ENCODE results near the gene SH2D3A. TPM values are rescaled to one million over a fixed set of nuclear protein-coding genes. Genes with fewer than 3 reads are reported as not detected.

SH2D3A gene
- total RNA-seq, 1 experiment from 2014 or later: 2.2 TPM

DNA sequence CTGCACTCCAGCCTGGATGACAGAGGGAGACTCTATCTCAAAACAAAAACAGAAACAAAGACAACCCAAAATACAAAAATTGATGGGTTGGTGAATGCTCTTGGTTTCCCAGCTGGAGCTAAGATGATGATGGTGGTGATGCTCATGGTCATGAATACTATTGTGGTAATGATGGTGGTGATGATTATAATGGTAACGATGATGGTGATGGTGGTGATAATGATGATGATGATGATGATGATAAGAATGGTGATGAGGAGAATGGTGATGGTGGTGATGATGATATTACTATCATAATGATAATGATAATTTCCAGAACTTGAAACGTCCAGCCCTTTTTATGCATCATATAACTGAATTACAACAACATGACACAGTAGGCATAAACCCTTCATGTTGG lies 45.4 kb upstream of the SH2D3A start:
- ChIA-PET POLR2A (interaction anchor here (0.6 kb wide), 1 partner anchor 52 kb away, joined by 3 read pairs; no protein-coding TSS in a partner anchor), CTCF (no interaction called here)
- intact Hi-C loops (cut with micrococcal nuclease; ENCODE audit: unreplicated experiment) (no loop called here), in situ Hi-C loops (cut with HindIII; ENCODE audit: low pct_unique_long_range_greater_than_20kb, low sequenced_read_pairs) (no loop called here)
- Histone ChIP-seq H3K27ac (ENCODE audit: low read length) (no peak overlapping the region), H3K4me1 (ENCODE audit: control insufficient read depth, insufficient read depth, low read length) (no peaks in the 10 kb centered on the region), H3K9me3 (ENCODE audit: control insufficient read depth, insufficient read depth, low read depth, low read length) (no peaks in the 10 kb centered on the region), H3K27me3 (ENCODE audit: control insufficient read depth, insufficient read depth, low read length) (no peaks in the 10 kb centered on the region), H3K4me3 (ENCODE audit: low read depth in 2 of 2, low read length in 2 of 2) (no peak overlapping the region), H3K36me3 (ENCODE audit: control insufficient read depth, insufficient read depth, low read length) (no peaks in the 10 kb centered on the region)
- TF ChIP-seq, protein P1, sequence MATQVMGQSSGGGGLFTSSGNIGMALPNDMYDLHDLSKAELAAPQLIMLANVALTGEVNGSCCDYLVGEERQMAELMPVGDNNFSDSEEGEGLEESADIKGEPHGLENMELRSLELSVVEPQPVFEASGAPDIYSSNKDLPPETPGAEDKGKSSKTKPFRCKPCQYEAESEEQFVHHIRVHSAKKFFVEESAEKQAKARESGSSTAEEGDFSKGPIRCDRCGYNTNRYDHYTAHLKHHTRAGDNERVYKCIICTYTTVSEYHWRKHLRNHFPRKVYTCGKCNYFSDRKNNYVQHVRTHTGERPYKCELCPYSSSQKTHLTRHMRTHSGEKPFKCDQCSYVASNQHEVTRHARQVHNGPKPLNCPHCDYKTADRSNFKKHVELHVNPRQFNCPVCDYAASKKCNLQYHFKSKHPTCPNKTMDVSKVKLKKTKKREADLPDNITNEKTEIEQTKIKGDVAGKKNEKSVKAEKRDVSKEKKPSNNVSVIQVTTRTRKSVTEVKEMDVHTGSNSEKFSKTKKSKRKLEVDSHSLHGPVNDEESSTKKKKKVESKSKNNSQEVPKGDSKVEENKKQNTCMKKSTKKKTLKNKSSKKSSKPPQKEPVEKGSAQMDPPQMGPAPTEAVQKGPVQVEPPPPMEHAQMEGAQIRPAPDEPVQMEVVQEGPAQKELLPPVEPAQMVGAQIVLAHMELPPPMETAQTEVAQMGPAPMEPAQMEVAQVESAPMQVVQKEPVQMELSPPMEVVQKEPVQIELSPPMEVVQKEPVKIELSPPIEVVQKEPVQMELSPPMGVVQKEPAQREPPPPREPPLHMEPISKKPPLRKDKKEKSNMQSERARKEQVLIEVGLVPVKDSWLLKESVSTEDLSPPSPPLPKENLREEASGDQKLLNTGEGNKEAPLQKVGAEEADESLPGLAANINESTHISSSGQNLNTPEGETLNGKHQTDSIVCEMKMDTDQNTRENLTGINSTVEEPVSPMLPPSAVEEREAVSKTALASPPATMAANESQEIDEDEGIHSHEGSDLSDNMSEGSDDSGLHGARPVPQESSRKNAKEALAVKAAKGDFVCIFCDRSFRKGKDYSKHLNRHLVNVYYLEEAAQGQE (IDR thresholded peaks at IDR 0.05; ENCODE audit: insufficient read depth in 1 of 2, low read depth in 2 of 2, low read length in 1 of 2): no peak
- TF ChIP-seq TCF7L2 (IDR thresholded peaks at IDR 0.05; ENCODE audit: low read depth, low read length): no peak
- no peak for TF ChIP-seq SIN3A (IDR thresholded peaks at IDR 0.05; ENCODE audit: borderline replicate concordance, insufficient read depth, low read depth, low read length)
- no peak for TF ChIP-seq POLR2AphosphoS5 (IDR thresholded peaks at IDR 0.05; ENCODE audit: low read depth, low read length)
- TF ChIP-seq, protein P2, sequence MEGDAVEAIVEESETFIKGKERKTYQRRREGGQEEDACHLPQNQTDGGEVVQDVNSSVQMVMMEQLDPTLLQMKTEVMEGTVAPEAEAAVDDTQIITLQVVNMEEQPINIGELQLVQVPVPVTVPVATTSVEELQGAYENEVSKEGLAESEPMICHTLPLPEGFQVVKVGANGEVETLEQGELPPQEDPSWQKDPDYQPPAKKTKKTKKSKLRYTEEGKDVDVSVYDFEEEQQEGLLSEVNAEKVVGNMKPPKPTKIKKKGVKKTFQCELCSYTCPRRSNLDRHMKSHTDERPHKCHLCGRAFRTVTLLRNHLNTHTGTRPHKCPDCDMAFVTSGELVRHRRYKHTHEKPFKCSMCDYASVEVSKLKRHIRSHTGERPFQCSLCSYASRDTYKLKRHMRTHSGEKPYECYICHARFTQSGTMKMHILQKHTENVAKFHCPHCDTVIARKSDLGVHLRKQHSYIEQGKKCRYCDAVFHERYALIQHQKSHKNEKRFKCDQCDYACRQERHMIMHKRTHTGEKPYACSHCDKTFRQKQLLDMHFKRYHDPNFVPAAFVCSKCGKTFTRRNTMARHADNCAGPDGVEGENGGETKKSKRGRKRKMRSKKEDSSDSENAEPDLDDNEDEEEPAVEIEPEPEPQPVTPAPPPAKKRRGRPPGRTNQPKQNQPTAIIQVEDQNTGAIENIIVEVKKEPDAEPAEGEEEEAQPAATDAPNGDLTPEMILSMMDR (IDR thresholded peaks at IDR 0.05): no peak
- no TSS peak for BruUV-seq (replicated peaks)
- DNase-seq (ENCODE audit: low read depth, low spot score) (no peak), ATAC-seq (no peak)

DNA sequence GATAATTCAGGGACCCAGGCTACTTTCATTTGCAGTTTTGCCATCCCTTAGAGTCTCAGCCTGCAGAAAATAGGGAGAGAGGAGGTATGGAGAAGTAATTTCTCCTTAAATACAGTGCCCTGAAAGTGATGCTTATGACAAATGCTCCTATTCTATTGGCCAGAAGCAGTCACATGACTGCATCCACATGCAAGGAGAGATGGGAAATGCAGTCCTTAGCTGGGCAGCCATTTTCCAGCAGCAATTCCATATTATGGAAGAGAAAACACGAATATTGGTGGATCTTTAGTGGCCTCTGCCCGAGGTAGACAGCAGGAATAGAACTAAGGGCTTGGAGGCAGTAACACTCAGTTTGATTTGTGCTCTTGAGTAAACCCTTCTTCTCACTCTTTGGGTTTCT lies 44.7 kb upstream of the SH2D3A start:
- intact Hi-C loops (cut with micrococcal nuclease; ENCODE audit: unreplicated experiment): no loop called here
- ChIA-PET POLR2A (no interaction called here), CTCF (no interaction called here)
- Histone ChIP-seq H3K27ac (ENCODE audit: low read length) (no peak overlapping the region), H3K4me3 (ENCODE audit: low read depth in 2 of 2, low read length in 2 of 2) (no peak overlapping the region; a peak in 1 of 4 replicates), H3K27me3 (ENCODE audit: control insufficient read depth, insufficient read depth, low read length) (no peaks in the 10 kb centered on the region), H3K9me3 (ENCODE audit: control insufficient read depth, insufficient read depth, low read depth, low read length) (no peaks in the 10 kb centered on the region), H3K4me1 (ENCODE audit: control insufficient read depth, insufficient read depth, low read length) (no peaks in the 10 kb centered on the region), H3K36me3 (ENCODE audit: control insufficient read depth, insufficient read depth, low read length) (no peaks in the 10 kb centered on the region)
- ATAC-seq (peak; percentile 77; the same call in 1 of the 2 replicates), DNase-seq (ENCODE audit: low read depth, low spot score) (no peak)
- BruUV-seq (replicated peaks): no TSS peak
- in situ Hi-C loops (cut with HindIII; ENCODE audit: low pct_unique_long_range_greater_than_20kb, low sequenced_read_pairs): no loop called here
- TF ChIP-seq SIN3A (IDR thresholded peaks at IDR 0.05; ENCODE audit: borderline replicate concordance, insufficient read depth, low read depth, low read length) (no peak), TCF7L2 (IDR thresholded peaks at IDR 0.05; ENCODE audit: low read depth, low read length) (no peak), POLR2AphosphoS5 (IDR thresholded peaks at IDR 0.05; ENCODE audit: low read depth, low read length) (no peak)
- TF ChIP-seq, protein P2 (IDR thresholded peaks at IDR 0.05): no peak
